Liver (tissue), 9 donors: ENCODE results near the gene OR2AJ1. TPM values are rescaled to one million over a fixed set of nuclear protein-coding genes. Genes with fewer than 3 reads are reported as not detected.

Experiments
- DNase-seq: peaks from one replicate; pipeline ENCODE4 v3.0.0-alpha.2; 2017; ENCODE audit warnings: low spot score
- H3K27ac ChIP-seq, 2 donors: one replicate each; pipeline ENCODE4 v1.7.0; 2013; ENCODE audit warnings: inconsistent platforms in 2 of 2, low read length in 2 of 2, control low read depth in 1 of 2, low read depth in 1 of 2, mild to moderate bottlenecking in 1 of 2
- H3K27me3 ChIP-seq, 4 donors: one replicate each; pipeline versions ENCODE4 v1.6.1 to v1.7.0; 2013; ENCODE audit warnings: low read length in 3 of 4, inconsistent platforms in 1 of 4, mild to moderate bottlenecking in 1 of 4, moderate library complexity in 1 of 4; ENCODE audit not compliant: control insufficient read depth in 4 of 4, insufficient read depth in 4 of 4
- H3K36me3 ChIP-seq, 4 donors: one replicate each; pipeline versions ENCODE4 v1.6.1 to v1.7.0; 2013; ENCODE audit warnings: low read length in 3 of 4, mild to moderate bottlenecking in 3 of 4, low read depth in 1 of 4, moderate library complexity in 1 of 4; ENCODE audit not compliant: control insufficient read depth in 4 of 4, insufficient read depth in 3 of 4
- H3K4me1 ChIP-seq, 4 donors: one replicate each; pipeline versions ENCODE4 v1.6.1 to v1.7.0; 2013; ENCODE audit warnings: low read length in 3 of 4, mild to moderate bottlenecking in 3 of 4, moderate library complexity in 1 of 4; ENCODE audit not compliant: control insufficient read depth in 4 of 4, insufficient read depth in 4 of 4
- H3K4me3 ChIP-seq, 3 donors: one replicate each; pipeline versions ENCODE4 v1.6.1 to v1.7.0; 2013; ENCODE audit warnings: low read length in 3 of 3, control low read depth in 1 of 3, low read depth in 1 of 3, mild to moderate bottlenecking in 1 of 3
- H3K9ac ChIP-seq, 2 donors: one replicate each; pipeline ENCODE4 v1.7.0; 2013; ENCODE audit warnings: low read length in 2 of 2, mild to moderate bottlenecking in 2 of 2, moderate library complexity in 2 of 2, control low read depth in 1 of 2, low read depth in 1 of 2
- H3K9me3 ChIP-seq, 4 donors: one replicate each; pipeline versions ENCODE4 v1.6.1 to v1.7.0; 2013; ENCODE audit warnings: low read length in 3 of 4; ENCODE audit not compliant: control insufficient read depth in 4 of 4
- EGR1 ChIP-seq, 2 donors: IDR thresholded peaks; 2 replicates each; pipeline ENCODE4 v1.6.1; 2016 to 2018; ENCODE audit warnings: antibody characterized with exemption in 2 of 2, low read depth in 2 of 2
- FOXA2 ChIP-seq: IDR thresholded peaks from 2 replicates; pipeline ENCODE4 v1.6.1; 2016; ENCODE audit warnings: antibody characterized with exemption
- GABPA ChIP-seq, 2 donors: IDR thresholded peaks in 1 of 2; conservative IDR thresholded peaks in 1 of 2; 2 replicates each; pipeline ENCODE4 v1.6.1; 2016; ENCODE audit warnings: antibody characterized with exemption in 2 of 2, mild to moderate bottlenecking in 1 of 2, moderate library complexity in 1 of 2
- HNF4A ChIP-seq, 2 donors: conservative IDR thresholded peaks; 2 replicates each; pipeline ENCODE4 v1.6.1; 2016; ENCODE audit warnings: antibody characterized with exemption in 2 of 2, mild to moderate bottlenecking in 2 of 2
- JUND ChIP-seq, 2 donors: IDR thresholded peaks; 2 replicates each; pipeline ENCODE4 v1.6.1; 2016; ENCODE audit warnings: antibody characterized with exemption in 2 of 2
- NR2F2 ChIP-seq: IDR thresholded peaks from 2 replicates; pipeline ENCODE4 v1.6.1; 2016; ENCODE audit warnings: antibody characterized with exemption
- RXRA ChIP-seq, 2 donors: IDR thresholded peaks; 2 replicates each; pipeline ENCODE4 v1.6.1; 2017 to 2018; ENCODE audit warnings: antibody characterized with exemption in 2 of 2, mild to moderate bottlenecking in 1 of 2
- SP1 ChIP-seq: IDR thresholded peaks from 2 replicates; pipeline ENCODE4 v1.6.1; 2018; ENCODE audit warnings: antibody characterized with exemption, mild to moderate bottlenecking
- TAF1 ChIP-seq: conservative IDR thresholded peaks from 2 replicates; pipeline ENCODE4 v1.6.1; 2016; ENCODE audit warnings: antibody characterized with exemption, mild to moderate bottlenecking
- YY1 ChIP-seq: IDR thresholded peaks from 2 replicates; pipeline ENCODE4 v1.6.1; 2016; ENCODE audit warnings: antibody characterized with exemption, mild to moderate bottlenecking
- WGBS: extraction: QIAGEN DNeasy Blood & Tissue Kit; methylation state at CpG from one replicate; pipeline ENCODE4 v1.1.7; 2013; 5-methylcytosine and 5-hydroxymethylcytosine counted together
- polyA plus RNA-seq, 2 donors: library from polyadenylated mRNA; stranded (reverse) in 1 of 2; unstranded in 1 of 2; fragments of 200-250 nt in 1 of 2; fragments of >200 nt in 1 of 2; fragmentation: Nextera tagmentation in 1 of 2; extraction: Ambion mirVana in 1 of 2; gene quantifications; one replicate each; pipeline versions ENCODE4 v1.2.1 to v1.2.3, GENCODE V29; 2013 to 2015
- total RNA-seq, 2 donors: library from RNA; depleted of rRNA; stranded (reverse); fragments of >200 nt; gene quantifications; one replicate each; pipeline ENCODE4 v1.2.3, GENCODE V29; 2014
- TF ChIP-seq, protein P1 (sequence below): IDR thresholded peaks from 2 replicates; pipeline ENCODE4 v1.6.1; 2016; ENCODE audit warnings: antibody characterized with exemption
- TF ChIP-seq, protein P2 (sequence below): IDR thresholded peaks from 2 replicates; pipeline ENCODE4 v1.6.1; 2016; ENCODE audit warnings: antibody characterized with exemption, mild to moderate bottlenecking
- TF ChIP-seq, protein P3 (sequence below): fragments of 150-350 bp; IDR thresholded peaks from 2 replicates; pipeline ENCODE4 v1.5.1; 2017; ENCODE audit warnings: improper control_type of control experiment, low read depth, low read length; ENCODE audit not compliant: missing input control
- TF ChIP-seq, protein P4 (sequence below): IDR thresholded peaks from 2 replicates; pipeline ENCODE4 v1.6.1; 2016; ENCODE audit warnings: antibody characterized with exemption
- donor health status: healthy.
- donor health status: healthy.
- donor health status: healthy.
- donor health status: healthy.
- donor health status: healthy.

Gene OR2AJ1
- total and polyA plus RNA-seq, 4 donors, result not detected

DNA sequence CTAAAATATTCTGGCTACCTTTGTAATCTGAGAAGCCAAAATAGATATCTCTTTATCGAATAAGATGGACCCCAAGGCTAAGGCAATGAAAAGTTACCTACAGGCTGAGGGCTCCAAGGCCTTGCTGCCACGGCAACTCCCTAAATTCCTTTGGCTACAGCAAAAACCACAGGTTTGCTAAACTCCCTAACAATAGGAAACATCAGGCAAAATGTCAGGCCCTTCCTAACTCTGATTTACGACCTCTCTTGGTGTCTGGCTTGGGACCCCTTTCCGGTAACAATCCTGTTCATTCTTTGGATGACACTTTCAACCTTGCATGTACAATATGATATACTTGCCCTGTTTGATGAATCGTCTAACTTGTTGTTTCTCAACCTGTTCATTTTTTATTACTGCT is 15.9 kb upstream of the OR2AJ1 start:
- Histone ChIP-seq H3K36me3 (no peaks in the 10 kb centered on the region), H3K27me3 (no peaks in the 10 kb centered on the region), H3K4me1 (no peaks in the 10 kb centered on the region), H3K9ac (no peak overlapping the region), H3K9me3 (peaks cover 0 to 4% (median 0%) of the 10 kb centered on the region in 4 donors), H3K4me3 (no peak overlapping the region), H3K27ac (no peak overlapping the region)
- 71% methylated on average over 5 of the region's 5 CpGs for WGBS
- TF ChIP-seq, protein P1, sequence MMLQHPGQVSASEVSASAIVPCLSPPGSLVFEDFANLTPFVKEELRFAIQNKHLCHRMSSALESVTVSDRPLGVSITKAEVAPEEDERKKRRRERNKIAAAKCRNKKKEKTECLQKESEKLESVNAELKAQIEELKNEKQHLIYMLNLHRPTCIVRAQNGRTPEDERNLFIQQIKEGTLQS, result no peak
- TF ChIP-seq GABPA (IDR thresholded peaks at IDR 0.05 in 1 of 2, conservative IDR thresholded peaks at IDR 0.05 in 1 of 2) (no peak), RXRA (IDR thresholded peaks at IDR 0.05) (no peak)
- DNase-seq, result no peak

DNA sequence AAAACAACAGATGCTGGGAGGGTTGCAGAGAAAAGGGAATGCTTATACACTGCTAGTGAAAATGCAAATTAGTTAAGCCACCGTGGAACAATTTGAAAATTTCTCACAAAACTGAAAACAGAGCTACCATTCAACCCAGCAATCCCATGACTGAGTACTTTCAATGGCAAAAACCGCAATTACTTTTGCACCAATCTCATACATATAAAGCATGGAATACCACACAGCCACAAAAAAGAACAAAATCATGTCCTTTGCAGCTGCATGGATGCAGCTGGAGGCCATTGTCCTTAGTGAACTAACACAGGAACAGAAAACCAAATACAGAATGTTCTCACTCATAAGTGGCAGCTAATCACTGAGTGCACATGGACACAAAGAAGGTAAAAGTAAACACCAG is 10.9 kb upstream of the OR2AJ1 start:
- no peaks in the 10 kb centered on the region for H3K4me1 ChIP-seq
- no peaks in the 10 kb centered on the region for H3K36me3 ChIP-seq
- H3K27ac ChIP-seq, result no peak overlapping the region
- no peaks in the 10 kb centered on the region for H3K9me3 ChIP-seq
- H3K27me3 ChIP-seq, result no peaks in the 10 kb centered on the region
- TF ChIP-seq NR2F2, result no peak
- TF ChIP-seq JUND (IDR thresholded peaks at IDR 0.05), result no peak
- no peak for TF ChIP-seq RXRA (IDR thresholded peaks at IDR 0.05)
- no peak for TF ChIP-seq SP1
- TF ChIP-seq FOXA2, result no peak
- TF ChIP-seq EGR1 (IDR thresholded peaks at IDR 0.05; ENCODE audit: low read depth in 2 of 2), result no peak
- no peak for TF ChIP-seq TAF1
- no peak for TF ChIP-seq HNF4A (conservative IDR thresholded peaks at IDR 0.05)
- TF ChIP-seq, protein P1, result no peak
- TF ChIP-seq YY1, result no peak
- TF ChIP-seq GABPA (IDR thresholded peaks at IDR 0.05 in 1 of 2, conservative IDR thresholded peaks at IDR 0.05 in 1 of 2), result no peak
- TF ChIP-seq, protein P2, sequence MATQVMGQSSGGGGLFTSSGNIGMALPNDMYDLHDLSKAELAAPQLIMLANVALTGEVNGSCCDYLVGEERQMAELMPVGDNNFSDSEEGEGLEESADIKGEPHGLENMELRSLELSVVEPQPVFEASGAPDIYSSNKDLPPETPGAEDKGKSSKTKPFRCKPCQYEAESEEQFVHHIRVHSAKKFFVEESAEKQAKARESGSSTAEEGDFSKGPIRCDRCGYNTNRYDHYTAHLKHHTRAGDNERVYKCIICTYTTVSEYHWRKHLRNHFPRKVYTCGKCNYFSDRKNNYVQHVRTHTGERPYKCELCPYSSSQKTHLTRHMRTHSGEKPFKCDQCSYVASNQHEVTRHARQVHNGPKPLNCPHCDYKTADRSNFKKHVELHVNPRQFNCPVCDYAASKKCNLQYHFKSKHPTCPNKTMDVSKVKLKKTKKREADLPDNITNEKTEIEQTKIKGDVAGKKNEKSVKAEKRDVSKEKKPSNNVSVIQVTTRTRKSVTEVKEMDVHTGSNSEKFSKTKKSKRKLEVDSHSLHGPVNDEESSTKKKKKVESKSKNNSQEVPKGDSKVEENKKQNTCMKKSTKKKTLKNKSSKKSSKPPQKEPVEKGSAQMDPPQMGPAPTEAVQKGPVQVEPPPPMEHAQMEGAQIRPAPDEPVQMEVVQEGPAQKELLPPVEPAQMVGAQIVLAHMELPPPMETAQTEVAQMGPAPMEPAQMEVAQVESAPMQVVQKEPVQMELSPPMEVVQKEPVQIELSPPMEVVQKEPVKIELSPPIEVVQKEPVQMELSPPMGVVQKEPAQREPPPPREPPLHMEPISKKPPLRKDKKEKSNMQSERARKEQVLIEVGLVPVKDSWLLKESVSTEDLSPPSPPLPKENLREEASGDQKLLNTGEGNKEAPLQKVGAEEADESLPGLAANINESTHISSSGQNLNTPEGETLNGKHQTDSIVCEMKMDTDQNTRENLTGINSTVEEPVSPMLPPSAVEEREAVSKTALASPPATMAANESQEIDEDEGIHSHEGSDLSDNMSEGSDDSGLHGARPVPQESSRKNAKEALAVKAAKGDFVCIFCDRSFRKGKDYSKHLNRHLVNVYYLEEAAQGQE, result no peak
- TF ChIP-seq, protein P3, sequence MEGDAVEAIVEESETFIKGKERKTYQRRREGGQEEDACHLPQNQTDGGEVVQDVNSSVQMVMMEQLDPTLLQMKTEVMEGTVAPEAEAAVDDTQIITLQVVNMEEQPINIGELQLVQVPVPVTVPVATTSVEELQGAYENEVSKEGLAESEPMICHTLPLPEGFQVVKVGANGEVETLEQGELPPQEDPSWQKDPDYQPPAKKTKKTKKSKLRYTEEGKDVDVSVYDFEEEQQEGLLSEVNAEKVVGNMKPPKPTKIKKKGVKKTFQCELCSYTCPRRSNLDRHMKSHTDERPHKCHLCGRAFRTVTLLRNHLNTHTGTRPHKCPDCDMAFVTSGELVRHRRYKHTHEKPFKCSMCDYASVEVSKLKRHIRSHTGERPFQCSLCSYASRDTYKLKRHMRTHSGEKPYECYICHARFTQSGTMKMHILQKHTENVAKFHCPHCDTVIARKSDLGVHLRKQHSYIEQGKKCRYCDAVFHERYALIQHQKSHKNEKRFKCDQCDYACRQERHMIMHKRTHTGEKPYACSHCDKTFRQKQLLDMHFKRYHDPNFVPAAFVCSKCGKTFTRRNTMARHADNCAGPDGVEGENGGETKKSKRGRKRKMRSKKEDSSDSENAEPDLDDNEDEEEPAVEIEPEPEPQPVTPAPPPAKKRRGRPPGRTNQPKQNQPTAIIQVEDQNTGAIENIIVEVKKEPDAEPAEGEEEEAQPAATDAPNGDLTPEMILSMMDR, result no peak
- TF ChIP-seq, protein P4, sequence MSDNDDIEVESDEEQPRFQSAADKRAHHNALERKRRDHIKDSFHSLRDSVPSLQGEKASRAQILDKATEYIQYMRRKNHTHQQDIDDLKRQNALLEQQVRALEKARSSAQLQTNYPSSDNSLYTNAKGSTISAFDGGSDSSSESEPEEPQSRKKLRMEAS, result no peak
- H3K9ac ChIP-seq, result no peak overlapping the region
- no peak overlapping the region for H3K4me3 ChIP-seq
- WGBS, result 70% methylated on average over 2 of the region's 2 CpGs
- no peak for DNase-seq
